SW480 (cell line): Measurements from ENCODE around the gene NSF.

Experiments
- DNase-seq: peaks from one replicate; pipeline ENCODE4 v3.0.0-alpha.2; 2016; ENCODE audit warnings: low spot score

Gene NSF

GRCh38 chr17:46717999-46718398 lies 127.5 kb downstream of the NSF start:
- no peak for DNase-seq

GRCh38 chr17:46719891-46720290 lies 129.4 kb downstream of the NSF start:
- no peak for DNase-seq

- DNase-seq, result no peak
Observed at GRCh38 chr17:46720408-46720807, 129.9 kb downstream of the NSF start.

GRCh38 chr17:46722662-46723285 lies 132.3 kb downstream of the NSF start:
- DNase-seq, result no peak

GRCh38 chr17:46726206-46726605 lies 135.7 kb downstream of the NSF start:
- no peak for DNase-seq

GRCh38 chr17:46727572-46728348 lies 137.3 kb downstream of the NSF start:
- no peak for DNase-seq

- DNase-seq, result no peak
Observed at GRCh38 chr17:46730026-46730425, 139.6 kb downstream of the NSF start.

- DNase-seq, result no peak
Observed at GRCh38 chr17:46730679-46731078, 140.2 kb downstream of the NSF start.

- DNase-seq, result no peak
Observed at GRCh38 chr17:46732160-46732559, 141.7 kb downstream of the NSF start.

GRCh38 chr17:46732754-46733398 lies 142.4 kb downstream of the NSF start:
- no peak for DNase-seq

GRCh38 chr17:46733837-46734475 lies 143.5 kb downstream of the NSF start:
- DNase-seq, result no peak

GRCh38 chr17:46736100-46736499 lies 145.6 kb downstream of the NSF start:
- no peak for DNase-seq

GRCh38 chr17:46737326-46737725 lies 146.9 kb downstream of the NSF start:
- no peak for DNase-seq

GRCh38 chr17:46738544-46738943 lies 148.1 kb downstream of the NSF start:
- no peak for DNase-seq

GRCh38 chr17:46739982-46740381 lies 149.5 kb downstream of the NSF start:
- no peak for DNase-seq

- DNase-seq, result no peak
Observed at GRCh38 chr17:46741122-46741730, 150.8 kb downstream of the NSF start.

GRCh38 chr17:46742565-46743270 lies 152.2 kb downstream of the NSF start:
- DNase-seq, result peak; percentile 16

GRCh38 chr17:46744441-46744840 lies 154.0 kb downstream of the NSF start:
- no peak for DNase-seq

- DNase-seq, result no peak
Observed at GRCh38 chr17:46745376-46745775, 154.9 kb downstream of the NSF start.

GRCh38 chr17:46751425-46751824 lies 161.0 kb downstream of the NSF start:
- no peak for DNase-seq

- DNase-seq, result no peak
Observed at GRCh38 chr17:46753776-46754175, 163.3 kb downstream of the NSF start.
